GM18505 (cell line): ENCODE data around the gene PPM1D.

Experiments used
- ATAC-seq: cut with Tn5 transposase; IDR thresholded peaks from one replicate; pipeline ENCODE4 v1.9.1; 2021; ENCODE audit not compliant: unreplicated experiment
- POLR2A ChIP-seq: IDR thresholded peaks from 4 replicates; pipeline ENCODE4 v1.6.1; 2011; ENCODE audit warnings: borderline replicate concordance; ENCODE audit not compliant: insufficient read depth, insufficient read length; ENCODE audit errors: extremely low read depth

Gene PPM1D

GRCh38 chr17:60676758-60677307 is 76.8 kb downstream of the PPM1D start:
- ATAC-seq: no peak

GRCh38 chr17:60677308-60678117 is 77.5 kb downstream of the PPM1D start, which contains the start of gene BCAS3:
TSS of gene BCAS3 (plus strand) at chr17:60677851.
- ATAC-seq: peak; percentile 94
- TF ChIP-seq POLR2A: peak; percentile 87

More at GRCh38 chr17:60676758-60677307, 76.8 kb downstream of the PPM1D start:
- TF ChIP-seq POLR2A: peak; percentile 82

GRCh38 chr17:60678118-60678444 is 78.1 kb downstream of the PPM1D start:
- no peak for TF ChIP-seq POLR2A
- no peak for ATAC-seq

- ATAC-seq: no peak
Measured at GRCh38 chr17:60679287-60679686, 79.3 kb downstream of the PPM1D start.

DNA sequence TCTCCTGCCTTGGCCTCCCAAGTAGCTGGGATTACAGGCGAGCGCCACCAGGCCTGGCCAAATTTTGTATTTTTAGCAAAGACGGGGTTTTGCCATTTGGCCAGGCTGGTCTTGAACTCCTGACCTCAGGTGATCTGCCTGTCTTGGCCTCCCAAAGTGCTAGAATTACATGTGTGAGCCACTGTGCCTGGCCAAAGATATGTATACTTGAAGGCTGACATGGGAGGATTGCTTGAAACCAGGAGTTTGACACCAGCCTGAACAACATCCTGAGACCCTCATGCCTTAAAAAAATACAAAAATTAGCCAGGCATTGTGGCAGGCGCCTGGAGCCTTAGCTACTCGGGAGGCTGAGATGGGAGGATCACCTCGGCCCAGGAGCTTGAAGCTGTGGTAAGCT is 80.8 kb downstream of the PPM1D start:
- ATAC-seq: no peak
- TF ChIP-seq POLR2A: no peak

More at GRCh38 chr17:60679287-60679686, 79.3 kb downstream of the PPM1D start:
- no peak for TF ChIP-seq POLR2A

DNA sequence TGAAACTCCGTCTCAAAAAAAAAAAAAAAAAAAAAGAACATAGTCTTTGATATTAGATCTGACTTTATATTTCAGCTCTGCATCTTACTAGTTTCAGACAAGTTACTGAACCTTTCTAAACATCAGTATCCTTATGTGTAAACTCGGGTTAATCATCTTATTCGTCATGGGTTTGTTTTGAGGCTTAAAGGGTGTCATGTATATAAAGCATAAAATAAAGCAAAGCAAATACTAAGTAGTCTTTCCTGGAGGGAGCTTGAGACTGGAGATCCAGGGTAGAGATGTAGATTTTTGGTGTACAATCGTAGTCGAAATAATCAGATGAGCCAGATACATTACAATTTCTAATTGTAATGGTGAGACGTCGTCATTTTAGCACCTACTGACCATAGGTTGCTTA is 85.4 kb downstream of the PPM1D start:
- no peak for TF ChIP-seq POLR2A
- no peak for ATAC-seq

DNA sequence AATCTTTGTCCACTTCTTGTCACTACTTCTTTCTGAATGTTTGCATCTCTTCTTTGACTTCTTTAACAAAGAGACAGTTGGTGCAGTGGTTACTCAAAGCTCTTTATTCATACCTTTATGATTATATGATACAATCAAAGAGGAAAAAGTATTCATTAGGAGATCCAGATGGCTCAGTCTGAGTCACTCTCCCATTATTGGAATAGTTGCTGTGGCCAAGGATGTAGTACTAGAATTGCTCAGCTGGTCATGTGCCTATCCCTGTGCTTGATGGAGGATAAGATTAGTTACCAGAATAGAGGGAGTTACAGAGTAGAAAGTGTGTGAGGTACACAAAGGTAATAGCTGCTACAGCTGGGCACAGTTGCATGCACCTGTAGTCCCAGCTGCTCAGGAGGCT is 96.0 kb downstream of the PPM1D start:
- no peak for ATAC-seq
- TF ChIP-seq POLR2A: no peak

DNA sequence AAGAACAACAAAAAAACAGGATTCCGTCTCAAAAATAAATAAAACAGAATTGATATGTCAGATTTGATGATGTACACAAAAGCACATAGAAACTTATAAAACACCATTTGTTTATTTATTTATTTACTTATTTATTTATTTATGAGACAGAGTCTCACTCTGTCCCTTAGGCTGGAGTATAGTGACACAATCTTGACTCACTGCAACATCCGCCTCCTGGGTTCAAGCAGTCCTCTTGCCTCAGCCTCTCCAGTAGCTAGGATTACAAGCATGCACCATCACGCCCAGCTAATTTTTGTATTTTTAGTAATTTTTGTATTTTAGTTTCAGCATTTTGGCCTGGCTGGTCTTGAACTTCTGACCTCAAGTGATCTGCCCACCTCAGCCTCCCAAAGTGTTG is 99.1 kb downstream of the PPM1D start:
- ATAC-seq: no peak
- TF ChIP-seq POLR2A: no peak

DNA sequence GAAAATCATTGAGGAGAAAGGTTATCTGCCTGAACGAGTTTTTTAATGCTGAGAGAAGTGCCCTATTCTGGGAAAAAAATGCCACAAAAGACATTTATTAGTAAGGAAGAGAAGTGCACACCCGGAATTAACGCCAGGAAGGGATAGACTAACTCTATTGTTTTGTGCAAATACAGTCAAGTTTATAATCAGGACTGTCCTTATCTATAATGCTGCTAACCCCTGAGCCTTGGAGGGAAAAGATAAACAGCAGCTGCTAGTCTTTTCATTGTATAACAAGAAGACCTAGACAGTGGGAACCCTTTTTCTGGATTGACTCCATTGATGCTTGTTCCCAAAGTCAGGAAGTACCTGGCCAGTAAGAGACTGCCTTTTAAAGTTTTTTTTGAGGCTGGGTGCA is 104.2 kb downstream of the PPM1D start:
- no peak for TF ChIP-seq POLR2A
- no peak for ATAC-seq

DNA sequence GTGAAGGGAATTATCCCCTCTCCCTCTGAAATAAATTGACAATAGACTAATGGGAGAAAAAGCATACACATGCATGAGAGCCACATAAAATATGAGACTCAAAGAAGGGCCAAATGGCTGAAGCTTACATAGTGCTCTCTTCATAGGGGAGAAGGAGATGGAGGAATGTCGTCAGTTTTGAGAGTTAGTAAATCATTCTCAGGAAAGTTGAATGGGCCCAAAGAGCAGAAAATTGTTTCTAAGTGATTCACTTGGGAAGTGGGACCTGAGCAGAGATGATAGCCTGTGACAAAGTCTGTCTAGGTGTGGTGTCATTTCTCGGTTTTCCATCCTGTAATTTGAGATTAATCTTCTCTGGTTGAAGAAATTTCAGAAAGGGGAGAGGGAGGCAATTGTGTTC is 112.7 kb downstream of the PPM1D start:
- no peak for TF ChIP-seq POLR2A
- ATAC-seq: no peak

DNA sequence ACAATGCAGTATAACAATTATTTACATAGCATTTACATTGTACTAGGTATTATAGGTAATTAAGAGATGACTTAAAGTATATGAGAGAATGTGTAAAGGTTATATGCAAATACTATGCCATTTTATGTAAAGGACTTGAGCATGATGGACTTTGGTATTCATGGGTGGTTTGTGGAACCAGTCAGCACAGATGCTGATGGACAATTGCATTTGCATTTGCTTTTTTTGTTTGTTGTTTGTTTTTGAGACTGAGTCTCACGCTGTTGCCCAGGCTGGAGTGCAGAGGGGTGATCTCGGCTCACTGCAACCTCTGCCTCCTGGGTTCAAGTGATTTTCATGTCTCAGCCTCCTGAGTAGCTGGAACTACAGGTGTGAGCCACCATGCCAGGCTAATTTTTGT is 113.6 kb downstream of the PPM1D start:
- TF ChIP-seq POLR2A: no peak
- no peak for ATAC-seq
